Forelimb muscle (tissue), 1 donor: Measurements from ENCODE around the gene PEX14. TPM values are rescaled to one million over a fixed set of nuclear protein-coding genes. Genes with fewer than 3 reads are reported as not detected.

Source experiments
- DNase-seq: peaks from one replicate; pipeline ENCODE4 v3.0.0-alpha.2; 2013; ENCODE audit warnings: low read depth
- polyA plus RNA-seq: library from polyadenylated mRNA; unstranded; fragments of 120-200 nt; gene quantifications from one replicate; pipeline ENCODE4 v1.2.1, GENCODE V29; 2013; ENCODE audit not compliant: insufficient read length

PEX14 gene
- polyA plus RNA-seq, 1 donor, result 13.9 TPM

GRCh38 chr1:10662824-10663677, 188.3 kb downstream of the PEX14 start:
- no peak for DNase-seq

- no peak for DNase-seq
Measured at GRCh38 chr1:10663678-10664035, 188.9 kb downstream of the PEX14 start.

GRCh38 chr1:10664251-10664650, 189.5 kb downstream of the PEX14 start:
- no peak for DNase-seq

GRCh38 chr1:10665226-10665625, 190.5 kb downstream of the PEX14 start:
- DNase-seq, result no peak

- no peak for DNase-seq
Measured at GRCh38 chr1:10665930-10666850, 191.4 kb downstream of the PEX14 start.

GRCh38 chr1:10667861-10668761, 193.4 kb downstream of the PEX14 start:
- DNase-seq, result no peak

GRCh38 chr1:10669570-10669969, 194.8 kb downstream of the PEX14 start:
- DNase-seq, result no peak

- no peak for DNase-seq
Measured at GRCh38 chr1:10670190-10670589, 195.4 kb downstream of the PEX14 start.

GRCh38 chr1:10671090-10671489, 196.3 kb downstream of the PEX14 start:
- DNase-seq, result no peak

- no peak for DNase-seq
Measured at GRCh38 chr1:10671622-10672342, 197.0 kb downstream of the PEX14 start.

- no peak for DNase-seq
Measured at GRCh38 chr1:10672343-10673050, 197.7 kb downstream of the PEX14 start.

GRCh38 chr1:10673109-10673711, 198.5 kb downstream of the PEX14 start:
- no peak for DNase-seq

GRCh38 chr1:10674222-10674621, 199.5 kb downstream of the PEX14 start:
- DNase-seq, result no peak

GRCh38 chr1:10674700-10675609, 200.2 kb downstream of the PEX14 start:
- DNase-seq, result no peak

- DNase-seq, result no peak
Measured at GRCh38 chr1:10675813-10676212, 201.1 kb downstream of the PEX14 start.

- DNase-seq, result no peak
Measured at GRCh38 chr1:10676963-10677362, 202.2 kb downstream of the PEX14 start.

- DNase-seq, result no peak
Measured at GRCh38 chr1:10677491-10678391, 203.0 kb downstream of the PEX14 start.

- no peak for DNase-seq
Measured at GRCh38 chr1:10678402-10678801, 203.7 kb downstream of the PEX14 start.
